HepG2 (cell line): ENCODE data around the gene TOX4. TPM values are rescaled to one million over a fixed set of nuclear protein-coding genes. Genes with fewer than 3 reads are reported as not detected.

Experiments used
- AHDC1 ChIP-seq: sonication (generic); formaldehyde crosslinking; IDR thresholded peaks from 2 replicates; pipeline ENCODE4 v1.5.1; 2020; ENCODE audit warnings: mild to moderate bottlenecking, missing genetic modification reagents, borderline replicate concordance
- ARNT ChIP-seq: fragments of 450-650 bp; IDR thresholded peaks from 2 replicates; pipeline ENCODE4 v1.6.1; 2017
- CBX5 ChIP-seq: sonication (generic); formaldehyde crosslinking; IDR thresholded peaks from 2 replicates; pipeline ENCODE4 v1.4.0; 2020; ENCODE audit warnings: missing genetic modification reagents, borderline replicate concordance
- CSRNP1 ChIP-seq: sonication (generic); formaldehyde crosslinking; IDR thresholded peaks from 2 replicates; pipeline ENCODE4 v1.8.1; 2023; ENCODE audit warnings: mild to moderate bottlenecking, missing genetic modification reagents
- HNRNPLL ChIP-seq: fragments of 200-400 bp; formaldehyde crosslinking; IDR thresholded peaks from 2 replicates; pipeline ENCODE4 v1.6.1; 2017; ENCODE audit warnings: mild to moderate bottlenecking, low read depth, low read length; ENCODE audit not compliant: poor library complexity, severe bottlenecking
- MEIS2 ChIP-seq: sonication (generic); formaldehyde crosslinking; IDR thresholded peaks from 2 replicates; pipeline ENCODE4 v1.9.0; 2021; ENCODE audit warnings: mild to moderate bottlenecking, missing genetic modification reagents
- PATZ1 ChIP-seq: sonication (generic); formaldehyde crosslinking; IDR thresholded peaks from 2 replicates; pipeline ENCODE4 v1.4.0; 2020; ENCODE audit warnings: missing genetic modification reagents
- POGZ ChIP-seq: sonication (generic); formaldehyde crosslinking; IDR thresholded peaks from 2 replicates; pipeline ENCODE4 v1.4.0; 2020; ENCODE audit warnings: mild to moderate bottlenecking, missing genetic modification reagents
- RFX3 ChIP-seq: IDR thresholded peaks from 2 replicates; pipeline ENCODE4 v1.6.1; 2016; ENCODE audit warnings: missing biosample characterization, missing genetic modification reagents
- RFXAP ChIP-seq: sonication (generic); formaldehyde crosslinking; IDR thresholded peaks from 2 replicates; pipeline ENCODE4 v1.4.0; 2020; ENCODE audit warnings: missing genetic modification reagents, borderline replicate concordance
- SCMH1 ChIP-seq: sonication (generic); formaldehyde crosslinking; IDR thresholded peaks from 2 replicates; pipeline ENCODE4 v1.9.0; 2021; ENCODE audit warnings: missing genetic modification reagents, mild to moderate bottlenecking, borderline replicate concordance
- ZMYM4 ChIP-seq: sonication (generic); formaldehyde crosslinking; IDR thresholded peaks from 2 replicates; pipeline ENCODE4 v1.8.1; 2023; ENCODE audit warnings: mild to moderate bottlenecking, missing genetic modification reagents
- ZNF326 ChIP-seq: sonication (generic); formaldehyde crosslinking; IDR thresholded peaks from 2 replicates; pipeline ENCODE4 v1.4.0; 2020; ENCODE audit warnings: missing genetic modification reagents, borderline replicate concordance
- ZNF607 ChIP-seq: sonication (generic); formaldehyde crosslinking; IDR thresholded peaks from 2 replicates; pipeline ENCODE4 v1.5.1; 2020; ENCODE audit warnings: missing genetic modification reagents, mild to moderate bottlenecking, borderline replicate concordance
- ZNF788 ChIP-seq: sonication (generic); formaldehyde crosslinking; IDR thresholded peaks from 2 replicates; pipeline ENCODE4 v1.5.0; 2020; ENCODE audit warnings: mild to moderate bottlenecking, missing genetic modification reagents, borderline replicate concordance
- polyA plus RNA-seq, 8 experiments: library from polyadenylated mRNA; depleted of rRNA in 3 of 8; stranded (reverse) in 7 of 8; unstranded in 1 of 8; fragments of >200 nt; fragmentation: Illumina TruSeq in 4 of 8; extraction: Trizol in 4 of 8; gene quantifications; 2 replicates each; pipeline versions ENCODE4 v1.2.1 to v1.2.3, GENCODE V29; 2011 to 2016; ENCODE audit warnings: low read depth in 4 of 8, missing spikeins in 1 of 8, mixed read lengths in 1 of 8; ENCODE audit not compliant: insufficient read depth in 1 of 8
- total RNA-seq, 5 experiments: library from RNA; depleted of rRNA; stranded (reverse); fragments of >200 nt; fragmentation: Illumina TruSeq; extraction: Trizol; gene quantifications; 2 replicates each; pipeline ENCODE4 v1.2.3, GENCODE V29; 2016; ENCODE audit warnings: low read depth in 1 of 5
- TF ChIP-seq, protein P1 (sequence below): IDR thresholded peaks from 2 replicates; pipeline ENCODE4 v1.6.1; 2016; ENCODE audit warnings: low read depth, control low read depth

TOX4 gene
- total and polyA plus RNA-seq, 2 of the 13 experiments (the other 11 are each of a cell fraction or from before 2014, with no cell fraction given): 71.8 to 163 TPM

- TF ChIP-seq RFXAP (CRISPR knock-in tag) (peak; percentile 51; the same call in 1 of the 2 replicates), ZNF788 (CRISPR knock-in tag) (peak; percentile 88), HNRNPLL (peak; percentile 84), ZNF326 (CRISPR knock-in tag) (no peak), CSRNP1 (CRISPR knock-in tag) (no peak; the same call in 1 of the 2 replicates), ZNF607 (CRISPR knock-in tag) (0 out of 2 replicates have a peak, but pooled peaks have one; percentile 1), MEIS2 (CRISPR knock-in tag) (peak; percentile 75; the same call in 1 of the 2 replicates), PATZ1 (CRISPR knock-in tag) (peak; percentile 72), ZMYM4 (CRISPR knock-in tag) (peak; percentile 99), POGZ (CRISPR knock-in tag) (peak; percentile 97), CBX5 (peak; percentile 93; the same call in 1 of the 2 replicates), RFX3 (CRISPR knock-in tag) (no peak), AHDC1 (CRISPR knock-in tag) (peak; percentile 24; the same call in 1 of the 2 replicates), SCMH1 (no peak), ARNT (no peak)
- TF ChIP-seq, protein P1, sequence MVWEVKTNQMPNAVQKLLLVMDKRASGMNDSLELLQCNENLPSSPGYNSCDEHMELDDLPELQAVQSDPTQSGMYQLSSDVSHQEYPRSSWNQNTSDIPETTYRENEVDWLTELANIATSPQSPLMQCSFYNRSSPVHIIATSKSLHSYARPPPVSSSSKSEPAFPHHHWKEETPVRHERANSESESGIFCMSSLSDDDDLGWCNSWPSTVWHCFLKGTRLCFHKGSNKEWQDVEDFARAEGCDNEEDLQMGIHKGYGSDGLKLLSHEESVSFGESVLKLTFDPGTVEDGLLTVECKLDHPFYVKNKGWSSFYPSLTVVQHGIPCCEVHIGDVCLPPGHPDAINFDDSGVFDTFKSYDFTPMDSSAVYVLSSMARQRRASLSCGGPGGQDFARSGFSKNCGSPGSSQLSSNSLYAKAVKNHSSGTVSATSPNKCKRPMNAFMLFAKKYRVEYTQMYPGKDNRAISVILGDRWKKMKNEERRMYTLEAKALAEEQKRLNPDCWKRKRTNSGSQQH (CRISPR knock-in tag): peak; percentile 95
Measured at GRCh38 chr14:21476925-21477681, at the start of gene TOX4, which contains the start of gene RAB2B (continued).
